ENCODE results near the gene VRK1.

VRK1 gene

DNA sequence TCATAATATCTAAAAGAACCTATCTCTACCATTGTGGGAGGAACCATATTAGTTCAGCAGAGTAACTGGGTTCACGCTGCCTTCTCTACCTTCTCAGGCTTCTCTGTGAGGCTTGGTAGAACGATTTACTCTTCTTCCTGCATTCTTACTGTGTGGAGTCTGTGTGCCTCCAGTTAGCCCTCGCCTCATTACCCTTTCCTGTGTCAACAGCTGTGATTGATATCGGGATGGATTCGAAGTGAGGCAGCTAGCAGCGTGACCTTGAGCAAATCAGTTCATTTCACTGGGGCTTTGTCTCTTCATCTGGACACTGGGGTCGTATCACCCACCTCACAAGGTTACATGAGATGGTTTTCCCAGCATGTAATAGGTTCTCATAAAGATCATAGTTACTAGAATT, 4.6 kb upstream of the VRK1 start:
- DNase-seq = no peak

DNA sequence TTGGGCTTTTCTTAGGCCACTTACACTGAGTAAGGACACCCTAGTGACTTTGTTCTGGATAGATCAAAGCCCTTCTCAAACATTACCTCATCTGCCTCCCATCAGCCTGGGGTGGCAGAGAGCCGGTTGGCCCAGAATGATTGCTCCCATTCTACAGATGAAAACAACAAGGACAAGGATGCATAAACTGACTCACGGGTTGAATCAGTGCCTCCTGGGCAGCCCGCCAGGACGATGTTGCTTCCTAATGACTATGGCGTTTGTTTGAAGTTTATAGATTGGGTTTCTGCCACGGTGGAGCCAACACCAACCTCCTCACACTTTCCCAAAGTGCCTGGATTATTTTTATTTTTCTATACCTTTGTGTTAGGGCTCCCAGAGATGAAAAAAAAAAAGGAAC, 3.6 kb upstream of the VRK1 start:
- no peak for DNase-seq

GRCh38 chr14:96795109-96795828, 1.9 kb upstream of the VRK1 start:
- no peak for DNase-seq

- DNase-seq = no peak
Observed at GRCh38 chr14:96797582-96798349, 584 bp downstream of the VRK1 start.

GRCh38 chr14:96798956-96799355, 1.8 kb downstream of the VRK1 start:
- DNase-seq = no peak

DNA sequence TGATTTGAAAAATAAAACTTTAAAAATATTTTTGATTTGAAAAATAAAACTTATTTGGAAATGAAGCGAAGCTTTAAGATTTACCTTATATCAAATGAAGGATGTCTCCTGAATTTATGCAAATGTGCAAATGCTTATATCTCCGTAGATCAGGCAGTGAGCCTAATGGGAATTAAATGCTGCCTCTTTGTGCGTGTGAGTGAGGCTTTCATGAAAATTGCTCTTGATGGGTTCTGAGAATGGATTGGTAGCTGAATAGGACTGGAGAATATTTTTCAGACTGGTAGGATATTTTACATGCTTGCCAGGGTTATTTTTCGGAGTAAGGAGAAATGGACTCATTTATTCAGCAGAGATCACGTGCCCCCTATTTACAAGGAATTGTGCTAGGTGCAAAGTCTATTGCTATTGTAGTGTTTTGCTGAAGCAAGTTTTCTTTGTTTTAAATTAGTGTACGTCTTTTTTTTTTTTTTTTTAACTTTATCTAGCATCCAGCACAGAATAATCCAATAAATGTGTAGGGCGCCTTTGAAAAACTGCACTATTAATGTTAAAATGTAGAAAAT, 2.4 kb downstream of the VRK1 start:
- no peak for DNase-seq

DNA sequence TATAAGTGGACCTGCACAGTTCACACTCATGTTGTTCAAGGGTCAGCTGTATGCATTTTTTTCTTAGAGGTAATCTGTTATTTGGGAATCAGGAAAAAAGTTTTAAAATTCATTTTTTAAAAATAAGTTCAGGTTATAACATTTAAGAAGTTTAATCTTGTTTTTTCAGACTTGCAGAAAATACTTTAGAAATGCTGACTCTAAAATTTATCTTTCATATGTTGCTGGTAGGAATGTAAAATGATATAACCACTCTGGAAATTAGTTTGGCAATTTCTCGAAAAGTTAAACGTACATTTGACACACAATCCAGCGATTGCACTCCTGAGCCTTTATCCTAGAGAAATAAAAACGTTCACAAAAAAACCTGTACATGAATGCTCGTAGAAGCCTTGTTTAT, 4.7 kb downstream of the VRK1 start:
- no peak for DNase-seq

GRCh38 chr14:96802963-96803362, 5.8 kb downstream of the VRK1 start:
- DNase-seq = no peak

GRCh38 chr14:96803958-96804357, 6.8 kb downstream of the VRK1 start:
- no peak for DNase-seq

- no peak for DNase-seq
Observed at GRCh38 chr14:96804895-96805294, 7.7 kb downstream of the VRK1 start.

GRCh38 chr14:96805956-96806355, 8.8 kb downstream of the VRK1 start:
- no peak for DNase-seq

GRCh38 chr14:96806836-96807235, 9.7 kb downstream of the VRK1 start:
- no peak for DNase-seq

GRCh38 chr14:96808619-96809406, 11.6 kb downstream of the VRK1 start:
- no peak for DNase-seq

- peak; percentile 70 for DNase-seq
Observed at GRCh38 chr14:96811265-96811664, 14.1 kb downstream of the VRK1 start.

DNA sequence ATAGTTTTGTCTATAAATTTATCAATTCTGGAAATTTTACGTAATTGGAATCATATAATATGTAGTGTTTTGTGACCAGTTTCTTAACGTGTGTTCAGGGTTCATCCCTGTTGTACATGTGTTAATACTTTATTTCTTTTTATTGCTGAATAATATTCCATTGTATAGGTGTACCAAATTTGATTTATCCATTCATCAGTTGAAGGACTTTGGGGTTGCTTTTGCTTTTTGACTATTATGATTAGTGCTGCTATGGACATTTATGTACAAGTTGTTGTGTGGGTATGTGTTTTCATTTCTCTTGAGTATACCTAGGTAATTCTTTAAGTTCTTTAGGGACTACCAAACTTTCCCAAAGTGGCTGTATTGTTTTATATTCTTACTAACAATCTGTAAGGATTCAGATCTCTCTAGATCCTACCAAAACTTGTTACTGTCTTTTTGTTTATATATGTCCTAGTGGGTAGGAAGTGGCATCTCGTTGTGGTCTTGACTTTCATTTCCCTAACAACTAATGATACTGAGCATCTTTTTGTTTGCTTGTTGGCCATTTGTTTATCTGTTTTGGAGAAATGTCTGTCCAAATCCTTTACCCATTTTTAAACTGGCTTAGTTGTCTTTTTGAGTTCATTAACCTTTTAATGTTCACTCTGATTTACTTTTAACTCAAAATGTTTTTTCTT, 14.9 kb downstream of the VRK1 start:
- DNase-seq = no peak

GRCh38 chr14:96816281-96816680, 19.1 kb downstream of the VRK1 start:
- DNase-seq = no peak

DNA sequence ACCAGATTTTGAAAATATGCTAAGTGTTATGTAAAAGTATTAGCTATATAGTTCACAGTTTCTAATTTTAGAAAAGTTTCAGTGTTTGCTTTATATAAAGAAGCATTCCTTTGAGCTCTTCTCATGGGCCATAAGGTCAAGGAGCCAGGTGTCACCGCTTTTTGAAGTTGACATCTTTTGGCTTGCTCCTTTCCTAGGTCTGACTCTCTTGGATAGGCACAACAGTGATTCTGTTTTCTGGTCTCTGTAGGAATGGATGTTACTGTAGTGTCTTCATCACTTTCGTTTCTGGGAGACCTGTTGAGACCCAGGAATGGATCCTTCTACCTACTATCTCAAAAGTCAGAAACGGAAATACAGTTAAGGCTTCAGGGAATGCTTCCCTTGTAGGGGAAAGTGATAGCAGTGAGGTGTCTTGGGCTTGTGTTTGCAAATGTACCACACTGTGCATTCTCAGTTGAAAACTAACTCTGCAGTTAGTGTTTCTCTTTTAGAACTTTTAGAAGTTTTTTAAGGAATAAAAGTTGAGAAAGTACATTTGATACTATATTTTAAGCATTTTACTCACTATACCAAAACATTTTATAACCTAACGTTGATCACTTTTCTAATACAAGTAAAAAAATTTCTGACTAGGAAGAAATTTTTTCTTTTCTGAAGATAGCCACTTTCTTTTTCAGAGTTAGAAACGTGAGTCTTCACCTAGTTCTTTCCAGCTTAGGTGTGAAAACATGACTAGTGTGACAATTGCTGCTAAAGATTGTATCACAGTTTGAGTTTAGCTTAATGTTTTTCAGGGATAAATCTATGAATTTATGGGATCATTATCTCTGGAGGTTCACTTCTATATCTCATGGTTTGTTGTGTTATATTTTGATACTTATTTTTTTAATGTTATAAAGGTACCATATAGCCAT, 20.8 kb downstream of the VRK1 start:
- no peak for DNase-seq

DNA sequence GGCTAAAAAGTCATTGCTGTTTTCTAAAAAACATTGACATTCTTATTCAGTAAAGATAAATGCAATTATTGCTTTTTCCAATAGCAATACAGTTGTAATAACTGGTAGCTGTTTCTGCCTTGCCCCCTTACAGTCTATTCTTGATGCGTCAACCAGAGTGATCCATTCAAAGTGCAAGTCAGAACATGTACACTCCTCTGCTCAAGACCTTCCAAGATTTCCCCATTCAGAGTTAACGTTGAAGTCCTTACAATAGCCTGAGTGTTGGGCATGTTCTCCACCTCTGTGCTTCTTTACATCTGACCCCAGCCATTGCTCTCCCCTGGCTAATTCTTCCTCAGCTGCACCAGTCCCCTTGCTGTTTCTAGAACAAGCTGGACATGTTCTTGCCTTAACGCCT, 24.3 kb downstream of the VRK1 start:
- DNase-seq = no peak

DNA sequence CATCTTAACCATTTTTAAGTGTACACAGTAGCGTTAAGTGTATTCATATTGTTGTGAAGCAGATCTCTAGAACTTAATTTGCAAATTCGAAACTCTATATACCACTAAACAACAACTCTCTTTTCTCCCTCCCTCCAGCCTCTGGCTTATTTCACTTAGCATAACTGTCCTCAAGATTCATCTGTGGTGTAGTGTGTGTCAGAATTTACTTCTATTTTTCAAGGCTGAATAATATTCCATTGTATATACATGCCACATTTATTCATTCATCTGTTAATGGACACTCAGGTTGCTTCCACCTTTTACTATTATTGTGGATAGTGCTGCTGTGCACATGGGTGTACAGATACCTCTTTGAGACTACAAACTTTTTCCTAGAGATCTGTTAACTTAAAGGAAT, 26.5 kb downstream of the VRK1 start:
- DNase-seq = no peak

DNA sequence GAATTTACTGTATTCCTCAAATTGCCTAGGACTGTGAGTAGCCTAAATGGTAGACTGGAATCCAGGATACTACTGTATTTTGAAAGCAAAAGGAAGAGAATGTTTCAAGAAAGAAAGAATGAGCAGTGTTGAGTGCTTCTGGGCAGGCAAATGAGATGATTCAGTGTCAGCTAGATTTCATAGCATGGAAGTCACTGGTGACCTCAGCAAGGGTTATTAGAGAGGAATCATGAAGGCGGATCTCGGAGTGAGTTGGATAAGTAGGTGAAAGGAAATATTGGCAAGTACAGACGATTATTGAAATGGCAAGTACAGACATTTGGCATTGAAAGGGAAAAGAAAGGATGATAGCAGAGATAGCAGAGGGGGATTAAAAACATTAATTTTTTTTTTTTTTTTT, 27.1 kb downstream of the VRK1 start:
- DNase-seq = peak; percentile 60

- no peak for DNase-seq
Observed at GRCh38 chr14:96826818-96827217, 29.6 kb downstream of the VRK1 start.

DNA sequence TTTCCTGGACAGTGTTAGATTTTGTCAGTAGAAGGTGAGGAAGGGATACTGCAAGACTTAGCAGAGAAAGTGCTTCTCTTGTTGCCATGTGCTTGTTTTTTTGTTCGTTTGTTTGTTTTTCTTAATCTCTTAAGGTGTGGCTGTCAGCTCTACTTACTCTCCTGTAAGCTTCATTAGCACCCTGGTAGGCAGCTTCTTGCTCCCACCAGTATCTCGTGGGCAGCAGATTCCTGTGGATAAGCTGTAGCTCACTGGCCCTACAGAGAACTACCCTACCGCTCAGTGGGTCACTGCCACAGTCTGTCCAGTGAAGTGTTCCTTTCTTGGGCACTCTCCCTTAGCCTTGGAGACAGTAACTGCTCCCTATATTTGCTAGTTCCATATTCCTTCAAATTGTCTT, 30.1 kb downstream of the VRK1 start:
- no peak for DNase-seq
